ENCODE results near the gene UBN1. TPM values are rescaled to one million over a fixed set of nuclear protein-coding genes. Genes with fewer than 3 reads are reported as not detected.

Gene UBN1
- total and polyA plus RNA-seq, 2 of the 13 experiments (the other 11 are each of a cell fraction or from before 2014, with no cell fraction given) = 10.6 to 23.5 TPM

- H3K4me2 ChIP-seq (ENCODE audit: low read depth, low read length) = no peak overlapping the region
- no peaks in the 10 kb centered on the region for H3K4me1 ChIP-seq (ENCODE audit: insufficient read depth, low read length)
- no peaks in the 10 kb centered on the region for H3K27me3 ChIP-seq (ENCODE audit: control insufficient read depth in 1 of 2, insufficient read depth in 2 of 2, low read length in 2 of 2)
- ChIA-PET CTCF (ENCODE audit: low intra/inter-chr PET ratio, low total read pairs) (no interaction called here), POLR2A (no interaction called here)
- intact Hi-C loops (cut with micrococcal nuclease; ENCODE audit: unreplicated experiment) = no loop called here
- ATAC-seq (no peak; the same call in 1 of the 3 replicates), DNase-seq (ENCODE audit: low spot score) (no peak), FAIRE-seq (no peak)
- in situ Hi-C loops (cut with HindIII; ENCODE audit: extremely low pct_ligation_motif_present, low pct_unique_long_range_greater_than_20kb) = no loop called here
- TF ChIP-seq GLI4 (CRISPR knock-in tag; IDR thresholded peaks at IDR 0.05; ENCODE audit: borderline replicate concordance) = no peak
- TF ChIP-seq FOXC1 (CRISPR knock-in tag; IDR thresholded peaks at IDR 0.05; ENCODE audit: borderline replicate concordance) = no peak
- no peak for TF ChIP-seq IRF2 (CRISPR knock-in tag; IDR thresholded peaks at IDR 0.05)
- TF ChIP-seq MYPOP (CRISPR knock-in tag; IDR thresholded peaks at IDR 0.05) = no peak
- TF ChIP-seq NPAS2 (CRISPR knock-in tag; IDR thresholded peaks at IDR 0.05; ENCODE audit: borderline replicate concordance) = no peak
- TF ChIP-seq HDAC2 (CRISPR knock-in tag; IDR thresholded peaks at IDR 0.05) = no peak
- no peak for TF ChIP-seq ZNF784 (CRISPR knock-in tag; IDR thresholded peaks at IDR 0.05; ENCODE audit: borderline replicate concordance)
- TF ChIP-seq ZNF44 (CRISPR knock-in tag; IDR thresholded peaks at IDR 0.05) = no peak
- TF ChIP-seq DPF2 (CRISPR knock-in tag; IDR thresholded peaks at IDR 0.05; ENCODE audit: borderline replicate concordance, low read depth) = no peak
- no peak for TF ChIP-seq PREB (CRISPR knock-in tag; IDR thresholded peaks at IDR 0.05)
- no peak for TF ChIP-seq HOXA7 (CRISPR knock-in tag; IDR thresholded peaks at IDR 0.05)
- TF ChIP-seq AFF4 (CRISPR knock-in tag; IDR thresholded peaks at IDR 0.05) = no peak
- TF ChIP-seq MAFK (conservative IDR thresholded peaks at IDR 0.05 in 1 of 2, IDR thresholded peaks at IDR 0.05 in 1 of 2; ENCODE audit: low read length in 2 of 2) = no peak
- no peak for TF ChIP-seq CERS6 (CRISPR knock-in tag; IDR thresholded peaks at IDR 0.05)
- no peak for TF ChIP-seq MATR3 (CRISPR knock-in tag; IDR thresholded peaks at IDR 0.05)
- H3K4me3 ChIP-seq (replicated peaks in 1 of 3; ENCODE audit: insufficient read depth in 1 of 3, low read depth in 2 of 3, low read length in 3 of 3) = no peak overlapping the region
- 95% methylated on average over 3 of the region's 3 CpGs for WGBS (ENCODE audit: low lambda C conversion rate)
- H3K79me2 ChIP-seq (ENCODE audit: insufficient read depth, low read length) = no peaks in the 10 kb centered on the region
- no peaks in the 10 kb centered on the region for H4K20me1 ChIP-seq (ENCODE audit: insufficient read depth, low read length)
- no peak overlapping the region for H3K27ac ChIP-seq (ENCODE audit: extremely low read length, insufficient read depth, low read length)
- no peaks in the 10 kb centered on the region for H3K9me3 ChIP-seq (ENCODE audit: low read length)
- no TSS peak for BruUV-seq (replicated peaks)
- H3K36me3 ChIP-seq (replicated peaks in 1 of 2; ENCODE audit: control insufficient read depth in 1 of 2, insufficient read depth in 2 of 2, low read length in 2 of 2) = peaks cover 20 to 65% of the 10 kb centered on the region in 2 experiments
- no peak overlapping the region for H2AFZ ChIP-seq (ENCODE audit: low read length)
- no peak overlapping the region for H3K9ac ChIP-seq (ENCODE audit: insufficient read depth, low read depth, low read length)
Measured at GRCh38 chr16:4811242-4811641, 36.0 kb upstream of the UBN1 start.

Data from HepG2 (cell line).